ENCODE results near the gene NXPH4.
A peak's percentile ranks its signal among the peaks of the same experiment; 100 is the strongest.

NXPH4 gene

GRCh38 chr12:57248934-57249742 lies 32.5 kb downstream of the NXPH4 start:
- no peak for DNase-seq

GRCh38 chr12:57250541-57250940 lies 33.9 kb downstream of the NXPH4 start:
- DNase-seq = no peak

DNA sequence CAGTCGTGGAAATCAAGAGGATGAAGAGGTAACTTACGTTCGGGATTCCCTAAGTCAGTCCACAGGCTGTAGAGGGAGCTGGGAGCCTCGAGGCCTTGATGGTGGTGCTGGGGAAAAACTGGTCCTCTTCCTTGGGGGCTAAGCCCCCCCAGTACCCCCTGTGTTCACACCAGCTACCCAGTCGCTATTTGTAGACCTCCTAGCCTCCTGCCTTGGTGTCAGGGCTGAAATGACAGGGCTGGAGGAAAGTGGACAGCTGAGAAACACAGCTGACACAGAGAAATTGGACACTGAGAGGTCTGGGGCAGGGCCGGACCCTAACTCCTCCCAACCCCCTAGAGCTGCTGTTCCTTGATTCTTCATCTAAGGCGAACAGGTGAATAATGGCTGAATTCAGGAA lies 34.4 kb downstream of the NXPH4 start, which contains the start of gene STAC3:
TSS of gene STAC3 (minus strand) at position 232 of the 400 bp plus-strand sequence. CDS start 1,551 bp downstream, outside the sequence.
- DNase-seq = no peak

GRCh38 chr12:57254506-57255280 lies 38.1 kb downstream of the NXPH4 start:
- DNase-seq = no peak

DNA sequence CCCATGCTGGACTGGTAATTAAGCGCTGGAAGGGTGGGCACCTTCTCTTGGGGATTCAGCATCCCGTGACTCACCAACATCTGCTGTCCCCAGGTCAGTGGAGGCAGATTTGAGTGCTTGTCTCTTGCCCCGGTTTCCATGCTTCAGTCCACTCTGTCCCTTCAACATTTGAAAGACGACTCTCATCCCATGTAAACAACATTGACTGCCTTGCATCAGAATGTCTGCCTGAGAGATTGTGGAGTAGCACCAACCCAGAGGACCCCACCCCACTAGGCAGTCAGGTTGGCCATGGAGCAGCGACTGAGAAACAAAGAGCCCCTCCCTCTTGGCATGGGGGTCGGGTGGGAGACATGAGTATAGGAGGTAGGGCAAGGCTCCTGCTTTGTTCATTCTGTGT lies 39.3 kb downstream of the NXPH4 start:
- no peak for DNase-seq

DNA sequence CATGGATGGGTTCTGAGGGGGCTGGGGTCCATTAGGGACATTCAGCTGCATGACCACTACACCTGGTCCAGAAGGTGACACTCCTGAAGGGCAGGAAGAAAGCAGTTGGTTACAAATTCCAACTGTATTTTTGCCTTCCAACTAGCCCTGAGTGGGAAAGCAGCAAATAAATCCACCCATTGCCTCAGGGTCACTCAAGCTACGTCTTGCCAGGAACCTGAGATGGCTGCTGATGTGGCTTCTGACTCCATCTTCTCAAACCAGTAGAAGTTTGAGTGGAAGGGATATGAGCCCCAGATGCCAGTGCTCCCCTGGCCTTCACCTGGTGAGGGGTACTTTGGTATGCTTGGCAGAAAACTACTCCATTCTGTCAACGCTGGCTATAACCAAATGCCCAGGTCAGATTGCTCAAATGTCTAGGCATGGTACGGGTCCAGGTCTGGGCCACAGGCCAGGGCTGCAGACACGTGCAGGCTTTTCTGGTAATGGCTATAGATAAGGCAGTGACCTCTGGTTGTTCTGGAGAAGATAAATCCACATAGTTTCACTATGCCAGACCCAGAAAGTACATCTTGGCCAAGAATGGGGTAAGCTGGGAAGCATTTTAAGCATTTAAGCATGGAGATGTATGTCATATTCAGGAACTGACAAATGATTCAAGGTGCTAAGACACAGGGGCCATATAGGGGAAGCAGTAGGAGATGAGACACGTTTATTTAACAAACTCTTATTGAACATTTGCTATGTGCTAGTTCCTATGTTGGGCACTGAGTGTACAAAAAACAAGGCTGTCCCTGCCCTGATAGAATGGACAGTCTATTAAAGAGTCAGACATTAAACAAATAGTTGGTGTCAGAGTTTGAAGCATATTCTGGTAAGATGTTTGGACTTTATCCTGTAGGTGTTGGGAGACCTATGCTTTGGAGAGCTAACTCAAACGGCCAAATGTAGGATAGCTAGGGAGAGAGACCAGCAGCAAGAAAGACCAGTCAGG lies 42.7 kb downstream of the NXPH4 start:
- DNase-seq = no peak

DNA sequence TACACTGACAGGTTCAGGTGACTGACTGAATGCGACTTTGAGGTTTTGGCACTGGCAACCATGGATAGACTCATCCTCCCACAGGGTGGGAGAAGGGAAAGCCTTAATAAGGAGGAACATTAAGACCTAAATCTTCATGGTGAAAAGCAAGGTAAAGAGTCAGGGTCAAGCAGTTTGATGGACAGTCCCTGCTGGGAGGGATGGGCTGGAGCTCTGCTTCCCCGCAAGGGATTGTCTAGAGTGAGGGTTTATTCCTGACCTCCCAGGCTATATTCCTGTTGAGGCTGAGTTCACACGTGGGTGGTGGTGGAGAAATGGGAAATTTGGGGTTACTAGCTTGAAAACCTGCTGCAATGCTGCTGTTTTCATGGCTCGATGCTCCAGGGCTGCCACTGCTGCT lies 43.8 kb downstream of the NXPH4 start:
- no peak for DNase-seq

GRCh38 chr12:57261428-57261865 lies 44.9 kb downstream of the NXPH4 start:
- DNase-seq = peak; percentile 77

DNA sequence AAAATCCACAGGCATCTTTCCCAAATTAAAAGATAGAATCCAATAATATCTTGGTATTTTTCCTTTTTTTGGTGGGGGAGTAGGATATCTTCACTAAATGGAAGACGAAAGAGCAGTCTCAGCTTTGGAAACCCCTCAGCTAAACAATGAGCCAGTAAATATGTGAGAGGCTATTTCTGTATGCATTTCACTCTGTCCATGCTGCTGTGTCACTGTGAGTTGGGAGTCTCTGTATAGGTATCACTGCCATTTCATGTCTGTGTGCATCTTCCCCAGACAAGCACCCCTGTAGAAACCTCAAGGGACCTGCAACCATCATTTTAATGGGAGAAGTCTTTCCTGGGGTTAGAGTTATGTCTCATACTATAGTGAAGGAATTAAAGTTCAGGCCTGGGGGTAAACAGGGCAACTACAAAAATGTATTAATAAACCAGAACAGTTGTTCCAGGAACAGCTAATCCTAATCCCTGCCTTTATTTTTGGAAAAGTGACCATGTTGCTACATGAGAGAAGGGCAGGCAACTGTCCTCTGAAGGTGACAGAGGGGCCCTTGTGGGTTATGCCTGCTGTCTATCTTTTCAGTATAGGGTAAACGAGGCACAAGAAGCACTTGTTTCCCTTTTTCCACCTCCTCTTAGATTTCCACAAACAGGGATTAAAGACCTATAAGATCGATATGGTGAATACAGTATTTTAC lies 45.7 kb downstream of the NXPH4 start:
- no peak for DNase-seq

DNA sequence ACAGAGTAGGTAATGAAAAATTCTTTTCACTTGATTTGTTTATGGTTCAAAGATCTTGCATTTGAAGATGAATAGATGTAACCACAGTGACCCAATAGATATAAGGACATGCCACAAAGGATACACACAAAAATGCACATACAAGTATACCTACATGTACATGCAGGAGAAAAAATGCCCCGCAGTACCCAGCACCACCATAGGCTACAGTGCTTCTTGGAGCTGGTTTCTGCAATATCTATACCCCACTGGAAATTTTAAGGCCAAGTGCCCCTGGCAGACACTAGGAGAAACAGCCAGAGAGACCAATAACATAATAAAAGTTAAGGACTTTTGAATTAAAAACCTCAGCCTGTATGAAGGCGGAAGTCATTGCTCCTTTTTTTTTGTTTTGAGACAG lies 46.5 kb downstream of the NXPH4 start:
- no peak for DNase-seq

- DNase-seq = no peak
Observed at GRCh38 chr12:57266681-57267080, 50.1 kb downstream of the NXPH4 start.

DNA sequence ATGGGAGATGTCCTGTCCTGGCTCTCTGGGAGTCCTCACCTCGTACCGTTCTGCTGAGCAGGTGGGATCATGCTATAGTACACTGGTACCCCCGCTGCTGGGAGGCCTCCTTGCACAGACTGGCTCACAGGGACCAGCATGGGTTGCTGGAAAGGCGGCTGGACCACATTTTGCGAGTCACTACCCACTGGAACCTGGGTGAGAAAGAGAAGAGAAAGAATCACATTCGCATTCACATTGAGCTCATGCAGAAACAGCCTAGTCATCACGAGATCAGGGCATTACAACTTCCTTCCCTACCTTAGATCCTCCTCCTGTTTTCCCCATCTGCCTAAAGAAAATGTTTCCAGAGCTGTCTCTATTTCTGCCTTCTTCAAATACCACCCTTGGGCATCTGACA lies 51.7 kb downstream of the NXPH4 start:
- no peak for DNase-seq

DNA sequence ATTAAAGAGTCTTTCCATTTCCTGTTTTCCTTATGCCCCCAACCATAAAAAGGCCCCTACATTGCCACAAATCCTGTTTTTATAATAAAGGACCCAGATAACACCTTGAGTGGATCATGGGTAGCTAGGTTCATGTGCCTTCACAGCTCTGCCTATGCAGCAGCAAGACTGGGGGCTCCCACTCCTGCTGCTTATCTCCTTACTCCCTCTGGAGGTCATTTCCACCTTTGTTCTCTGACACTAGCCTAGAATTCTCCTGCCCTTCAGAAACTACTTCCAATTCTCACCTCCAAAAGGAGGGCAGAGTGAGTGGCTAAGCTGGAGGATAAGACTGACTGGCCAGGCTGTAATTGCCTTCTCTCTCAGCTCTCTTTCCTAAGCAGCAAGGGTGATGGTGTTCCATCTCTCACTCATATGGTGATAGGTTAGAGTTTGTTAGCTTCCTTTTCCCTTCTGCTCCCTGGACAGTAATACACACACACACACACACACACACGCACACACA lies 54.4 kb downstream of the NXPH4 start:
- no peak for DNase-seq

DNA sequence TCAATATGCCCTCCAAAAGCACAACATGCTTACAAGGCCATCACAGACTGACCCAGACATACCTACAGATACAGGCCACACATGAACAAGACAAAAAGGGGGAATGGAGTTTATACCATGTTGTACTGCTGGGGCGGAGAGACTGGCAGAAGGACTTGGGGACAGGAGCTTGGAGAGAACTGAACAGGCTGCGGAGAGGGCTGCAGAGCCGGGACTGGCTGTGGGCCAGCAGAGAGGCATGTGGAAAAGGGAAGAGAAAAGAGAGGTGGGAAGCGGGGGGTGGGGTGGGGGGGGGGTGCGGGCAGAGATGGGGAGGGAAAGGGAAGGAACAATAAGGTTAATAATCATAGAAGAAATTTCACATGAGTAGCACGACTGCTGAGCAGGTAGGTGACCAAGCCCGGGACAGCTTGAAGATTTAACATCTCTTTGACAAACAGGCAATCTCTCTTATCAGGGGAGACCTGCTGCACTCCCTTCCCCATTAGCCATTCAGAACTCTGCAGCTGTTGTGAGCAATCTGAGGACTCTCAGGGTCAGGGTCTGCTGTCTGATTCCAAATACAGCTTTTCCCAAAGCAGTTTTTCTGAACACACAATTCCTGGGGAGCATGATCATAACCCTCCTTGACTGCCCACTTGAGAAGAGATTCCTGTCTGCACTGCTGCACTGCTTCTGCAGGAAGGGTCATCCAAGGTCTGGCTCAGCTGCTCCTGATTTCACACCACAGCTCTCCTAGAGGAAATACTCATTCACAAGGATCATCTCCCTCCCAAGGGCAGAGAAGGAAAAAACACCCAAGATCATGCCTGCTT lies 56.0 kb downstream of the NXPH4 start:
- no peak for DNase-seq

- DNase-seq = no peak
Observed at GRCh38 chr12:57273516-57273915, 56.9 kb downstream of the NXPH4 start.
